CD4-positive, alpha-beta T cell (primary cell): ENCODE data around the gene BZW1. TPM values are rescaled to one million over a fixed set of nuclear protein-coding genes. Genes with fewer than 3 reads are reported as not detected.

Experiments
- ATAC-seq: fragments of 200-7000 bp; cut with Tn5 transposase; one replicate; pipeline ENCODE4 v1.10.0; 2022; ENCODE audit warnings: mild to moderate bottlenecking; ENCODE audit not compliant: poor library complexity
- CTCF ChIA-PET: fragments of 350-600 bp; sonication (Branson Sonifier 250); formaldehyde crosslinking; loops from one replicate; lab custom pipeline; 2021; ENCODE audit warnings: antibody characterized with exemption, inconsistent platforms; lab: Charles Lee
- POLR2A ChIA-PET: fragments of 350-600 bp; sonication (Branson Sonifier 250); formaldehyde crosslinking; loops from one replicate; lab custom pipeline; 2021; ENCODE audit warnings: antibody characterized with exemption, inconsistent platforms; lab: Charles Lee
- DNase-seq, 14 experiments: peaks; one replicate each; pipeline ENCODE4 v3.0.0-alpha.2; 2013 to 2020; ENCODE audit warnings: mixed read lengths in 2 of 14
- H3K27ac ChIP-seq, 2 donors: one replicate each; pipeline versions ENCODE4 v1.5.1 to v1.7.0; 2013; ENCODE audit warnings: low read length in 2 of 2, low read depth in 1 of 2, mild to moderate bottlenecking in 1 of 2
- H3K27me3 ChIP-seq, 2 experiments: 1 replicate in 1 of 2; 2 replicates in 1 of 2; pipeline versions ENCODE4 v1.6.1 to v1.7.0; 2013; ENCODE audit warnings: low read length in 2 of 2, control low read depth in 1 of 2, mild to moderate bottlenecking in 1 of 2, moderate library complexity in 1 of 2; ENCODE audit not compliant: insufficient read depth in 2 of 2, control insufficient read depth in 1 of 2
- H3K36me3 ChIP-seq: one replicate; pipeline ENCODE4 v1.6.1; 2013; ENCODE audit warnings: low read length, control low read depth; ENCODE audit not compliant: insufficient read depth
- H3K4me1 ChIP-seq: one replicate; pipeline ENCODE4 v1.6.1; 2013; ENCODE audit warnings: low read length, control low read depth; ENCODE audit not compliant: insufficient read depth
- H3K4me3 ChIP-seq: one replicate; pipeline ENCODE4 v1.5.1; 2013; ENCODE audit warnings: mild to moderate bottlenecking, low read length, moderate library complexity
- H3K9me3 ChIP-seq, 2 experiments: 1 replicate in 1 of 2; 2 replicates in 1 of 2; pipeline versions ENCODE4 v1.6.1 to v1.7.0; 2013; ENCODE audit warnings: low read length in 2 of 2, mild to moderate bottlenecking in 2 of 2, control low read depth in 1 of 2, moderate library complexity in 1 of 2; ENCODE audit not compliant: control insufficient read depth in 1 of 2, insufficient read depth in 1 of 2
- H3K27ac Mint-ChIP-seq: one replicate; pipeline ENCODE4 v1.8.0; 2020; ENCODE audit warnings: mixed read lengths
- H3K27me3 Mint-ChIP-seq: one replicate; pipeline ENCODE4 v1.8.0; 2021; ENCODE audit warnings: mixed read lengths
- H3K36me3 Mint-ChIP-seq: one replicate; pipeline ENCODE4 v1.8.0; 2021; ENCODE audit warnings: low read depth, mixed read lengths
- H3K4me1 Mint-ChIP-seq: one replicate; pipeline ENCODE4 v1.8.0; 2021; ENCODE audit warnings: low read depth, mixed read lengths
- H3K4me3 Mint-ChIP-seq: one replicate; pipeline ENCODE4 v1.8.0; 2020; ENCODE audit warnings: mild to moderate bottlenecking, mixed read lengths
- H3K9me3 Mint-ChIP-seq: one replicate; pipeline ENCODE4 v1.8.0; 2020; ENCODE audit warnings: mixed read lengths
- intact Hi-C, 2 experiments: fragments of 100-400 bp; cut with DNase I in 1 of 2; cut with micrococcal nuclease in 1 of 2; formaldehyde crosslinking; loops; one replicate each; pipeline versions ENCODE4 v1.15.1 to v1.9.0; 2023 to 2025; cut with DNase I, micrococcal nuclease
- total RNA-seq, 174 experiments: library from RNA in 2 of 174; stranded (reverse) in 2 of 174; gene quantifications; one replicate each; pipeline ENCODE4 v1.2.3 and lab custom pipeline; 2021 to 2026
- TF ChIP-seq, protein P1 (sequence below): fragments of 200-600 bp; IDR thresholded peaks from one replicate; pipeline ENCODE4 v1.8.0; 2022; ENCODE audit warnings: antibody characterized with exemption, mild to moderate bottlenecking

The BZW1 gene
- total RNA-seq, 2 experiments from 2014 or later: 190 to 192 TPM

DNA sequence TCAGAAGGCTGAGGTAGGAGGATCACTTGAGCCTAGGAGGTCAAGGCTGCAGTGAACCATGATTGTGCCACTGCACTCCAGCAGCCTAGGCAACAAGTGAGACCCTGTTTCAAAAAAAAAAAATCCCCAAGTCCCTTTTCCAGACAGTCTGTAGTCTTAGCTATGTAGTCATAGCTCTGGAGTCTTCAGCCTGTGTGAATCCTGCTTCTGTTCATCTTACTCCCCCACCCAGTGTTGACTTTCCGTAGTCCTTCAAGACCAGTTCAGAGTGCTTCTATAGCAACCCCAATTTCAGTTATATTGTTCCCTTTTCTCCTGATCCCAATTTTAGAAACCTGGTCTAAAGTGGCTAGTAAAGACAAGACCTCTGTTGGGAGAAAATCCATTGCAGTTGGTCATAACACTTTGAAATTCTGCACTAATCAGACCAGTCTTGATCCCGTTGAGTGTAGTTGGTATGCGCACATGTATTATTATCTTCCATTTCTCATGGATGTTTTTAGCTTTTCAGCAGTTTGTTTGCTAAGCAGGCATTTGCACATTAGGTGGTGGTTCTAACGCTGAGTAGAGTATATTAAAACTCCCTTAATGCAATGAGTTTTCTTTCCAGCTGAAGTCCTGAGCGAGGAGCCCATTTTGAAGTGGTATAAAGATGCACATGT lies 9.0 kb downstream of the BZW1 start:
- H3K27ac ChIP-seq: no peak overlapping the region
- H3K9me3 ChIP-seq: no peaks in the 10 kb centered on the region
- Mint-ChIP-seq H3K9me3 (no peaks in the 10 kb centered on the region), H3K27me3 (no peaks in the 10 kb centered on the region), H3K27ac (no peak overlapping the region), H3K4me1 (peaks cover 9% of the 10 kb centered on the region), H3K4me3 (no peak overlapping the region), H3K36me3 (peaks cover 77% of the 10 kb centered on the region)
- ChIA-PET POLR2A (interaction anchor here (0.9 to 1.1 kb wide), 3 partner anchors 9 to 43 kb away, joined by 3 read pairs; partner anchors contain the start of gene BZW1), CTCF (interaction anchor here (1.8 kb wide), 1 partner anchor 107 kb away, joined by 6 read pairs; no protein-coding TSS in a partner anchor)
- intact Hi-C loops: no loop called here
- H3K4me1 ChIP-seq: no peaks in the 10 kb centered on the region
- H3K27me3 ChIP-seq: no peaks in the 10 kb centered on the region
- H3K4me3 ChIP-seq: no peak overlapping the region
- no peak for ATAC-seq
- DNase-seq: no peak
- TF ChIP-seq, protein P1, sequence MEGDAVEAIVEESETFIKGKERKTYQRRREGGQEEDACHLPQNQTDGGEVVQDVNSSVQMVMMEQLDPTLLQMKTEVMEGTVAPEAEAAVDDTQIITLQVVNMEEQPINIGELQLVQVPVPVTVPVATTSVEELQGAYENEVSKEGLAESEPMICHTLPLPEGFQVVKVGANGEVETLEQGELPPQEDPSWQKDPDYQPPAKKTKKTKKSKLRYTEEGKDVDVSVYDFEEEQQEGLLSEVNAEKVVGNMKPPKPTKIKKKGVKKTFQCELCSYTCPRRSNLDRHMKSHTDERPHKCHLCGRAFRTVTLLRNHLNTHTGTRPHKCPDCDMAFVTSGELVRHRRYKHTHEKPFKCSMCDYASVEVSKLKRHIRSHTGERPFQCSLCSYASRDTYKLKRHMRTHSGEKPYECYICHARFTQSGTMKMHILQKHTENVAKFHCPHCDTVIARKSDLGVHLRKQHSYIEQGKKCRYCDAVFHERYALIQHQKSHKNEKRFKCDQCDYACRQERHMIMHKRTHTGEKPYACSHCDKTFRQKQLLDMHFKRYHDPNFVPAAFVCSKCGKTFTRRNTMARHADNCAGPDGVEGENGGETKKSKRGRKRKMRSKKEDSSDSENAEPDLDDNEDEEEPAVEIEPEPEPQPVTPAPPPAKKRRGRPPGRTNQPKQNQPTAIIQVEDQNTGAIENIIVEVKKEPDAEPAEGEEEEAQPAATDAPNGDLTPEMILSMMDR: no peak
- H3K36me3 ChIP-seq: peaks cover 73% of the 10 kb centered on the region

DNA sequence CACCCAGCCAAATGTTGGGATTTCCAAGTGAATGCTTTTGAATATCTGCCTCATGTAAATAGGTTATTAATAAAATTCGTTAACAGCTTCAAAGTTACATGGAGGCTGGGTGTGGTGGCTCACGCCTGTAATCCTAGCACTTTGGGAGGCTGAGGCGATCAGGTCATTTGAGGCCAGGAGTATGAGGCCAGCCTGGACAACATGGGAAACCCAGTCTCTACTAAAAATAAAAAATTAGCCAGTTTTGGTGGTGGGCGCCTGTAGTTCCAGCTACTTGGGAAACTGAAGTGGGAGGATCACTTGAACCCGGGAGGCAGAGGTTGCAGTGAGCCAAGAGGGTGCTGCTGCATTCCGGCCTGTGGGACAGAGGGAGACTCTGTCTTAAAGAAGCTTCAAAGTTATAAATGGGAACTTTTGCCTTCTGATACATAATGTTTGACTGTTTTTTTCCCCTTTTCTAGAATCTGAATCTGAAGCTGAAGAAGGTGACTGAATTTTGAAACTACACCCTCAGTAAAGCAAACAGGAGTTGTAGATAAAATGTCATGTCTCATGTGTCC lies 10.1 kb downstream of the BZW1 start:
- Mint-ChIP-seq H3K4me1 (peaks cover 5% of the 10 kb centered on the region), H3K9me3 (no peaks in the 10 kb centered on the region), H3K27ac (no peak overlapping the region), H3K36me3 (peaks cover 70% of the 10 kb centered on the region), H3K4me3 (no peak overlapping the region), H3K27me3 (no peaks in the 10 kb centered on the region)
- TF ChIP-seq, protein P1: no peak
- CTCF ChIA-PET: no interaction called here
- Histone ChIP-seq H3K4me3 (no peak overlapping the region), H3K9me3 (no peaks in the 10 kb centered on the region), H3K27ac (no peak overlapping the region), H3K36me3 (peaks cover 64% of the 10 kb centered on the region), H3K27me3 (no peaks in the 10 kb centered on the region), H3K4me1 (no peaks in the 10 kb centered on the region)
- ATAC-seq: no peak
- POLR2A ChIA-PET: interaction anchor here (1.1 kb wide), 1 partner anchor 42 kb away, joined by 3 read pairs; no protein-coding TSS in a partner anchor
- DNase-seq: no peak
- intact Hi-C loops: no loop called here

DNA sequence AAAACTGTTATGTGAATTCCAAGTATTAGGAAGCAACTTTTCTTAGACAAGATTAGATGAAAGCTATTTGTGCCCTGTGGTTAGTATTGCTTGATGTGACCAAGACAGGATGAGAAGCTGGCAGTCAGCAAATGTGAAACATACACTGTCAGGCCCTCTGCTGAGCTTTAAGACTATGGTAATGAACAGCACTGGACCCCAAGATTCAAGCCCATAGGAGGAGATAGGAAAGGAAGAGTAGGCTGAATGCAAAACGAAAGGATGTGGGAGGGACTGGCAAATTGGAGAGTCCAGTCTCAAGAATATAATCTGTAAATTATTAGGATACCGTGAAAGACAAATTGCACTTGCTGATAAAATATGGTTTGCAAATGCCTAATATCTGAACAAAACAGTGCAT lies 16.4 kb downstream of the BZW1 start:
- no peak overlapping the region for H3K4me3 ChIP-seq
- no peaks in the 10 kb centered on the region for H3K4me1 ChIP-seq
- intact Hi-C loops: no loop called here
- no peak overlapping the region for H3K27ac ChIP-seq
- no peaks in the 10 kb centered on the region for H3K4me1 Mint-ChIP-seq
- H3K27me3 ChIP-seq: no peaks in the 10 kb centered on the region
- TF ChIP-seq, protein P1: no peak
- H3K4me3 Mint-ChIP-seq: no peak overlapping the region
- peaks cover 16% of the 10 kb centered on the region for H3K36me3 ChIP-seq
- no peaks in the 10 kb centered on the region for H3K9me3 ChIP-seq
- ATAC-seq (no peak), DNase-seq (no peak)
- H3K36me3 Mint-ChIP-seq: peaks cover 30% of the 10 kb centered on the region
- no peaks in the 10 kb centered on the region for H3K9me3 Mint-ChIP-seq
- CTCF ChIA-PET: interaction anchor here (1.0 to 1.2 kb wide), 2 partner anchors 9 to 115 kb away, joined by 3 read pairs; no protein-coding TSS in a partner anchor
- POLR2A ChIA-PET: interaction anchor here (0.7 kb wide), 1 partner anchor 36 kb away, joined by 5 read pairs; the partner anchor contains the start of gene CLK1
- no peak overlapping the region for H3K27ac Mint-ChIP-seq
- H3K27me3 Mint-ChIP-seq: no peaks in the 10 kb centered on the region
